HepG2 (cell line): ENCODE results near the gene BPIFB4. TPM values are rescaled to one million over a fixed set of nuclear protein-coding genes. Genes with fewer than 3 reads are reported as not detected.

Experiments used
- BRD4 ChIP-seq: sonication (generic); formaldehyde crosslinking; IDR thresholded peaks from 2 replicates; pipeline ENCODE4 v1.4.0; 2020; ENCODE audit warnings: missing genetic modification reagents
- ELF4 ChIP-seq: sonication (generic); formaldehyde crosslinking; IDR thresholded peaks from 2 replicates; pipeline ENCODE4 v1.5.0; 2020; ENCODE audit warnings: missing genetic modification reagents, mild to moderate bottlenecking, moderate library complexity, borderline replicate concordance
- SYNCRIP ChIP-seq: fragments of 200-400 bp; formaldehyde crosslinking; IDR thresholded peaks from 2 replicates; pipeline ENCODE4 v1.6.1; 2018; ENCODE audit warnings: mild to moderate bottlenecking, low read depth, low read length; ENCODE audit not compliant: insufficient read depth
- TBX3 ChIP-seq: fragments of 450-650 bp; IDR thresholded peaks from 2 replicates; pipeline ENCODE4 v1.6.1; 2017; ENCODE audit warnings: antibody characterized with exemption, mild to moderate bottlenecking, inconsistent platforms, borderline replicate concordance
- ZNF234 ChIP-seq: sonication (generic); formaldehyde crosslinking; conservative IDR thresholded peaks from 2 replicates; pipeline ENCODE4 v1.5.1; 2020; ENCODE audit warnings: mild to moderate bottlenecking, missing genetic modification reagents
- ZNF629 ChIP-seq: sonication (generic); formaldehyde crosslinking; conservative IDR thresholded peaks from 2 replicates; pipeline ENCODE4 v1.5.0; 2020; ENCODE audit warnings: missing genetic modification reagents
- ZNF660 ChIP-seq: sonication (generic); formaldehyde crosslinking; IDR thresholded peaks from 2 replicates; pipeline ENCODE4 v1.5.1; 2020; ENCODE audit warnings: mild to moderate bottlenecking, low read depth, missing genetic modification reagents, borderline replicate concordance
- polyA plus RNA-seq, 8 experiments: library from polyadenylated mRNA; depleted of rRNA in 3 of 8; stranded (reverse) in 7 of 8; unstranded in 1 of 8; fragments of >200 nt; fragmentation: Illumina TruSeq in 4 of 8; extraction: Trizol in 4 of 8; gene quantifications; 2 replicates each; pipeline versions ENCODE4 v1.2.1 to v1.2.3, GENCODE V29; 2011 to 2016; ENCODE audit warnings: low read depth in 4 of 8, missing spikeins in 1 of 8, mixed read lengths in 1 of 8; ENCODE audit not compliant: insufficient read depth in 1 of 8
- total RNA-seq, 5 experiments: library from RNA; depleted of rRNA; stranded (reverse); fragments of >200 nt; fragmentation: Illumina TruSeq; extraction: Trizol; gene quantifications; 2 replicates each; pipeline ENCODE4 v1.2.3, GENCODE V29; 2016; ENCODE audit warnings: low read depth in 1 of 5
- TF ChIP-seq, protein P1 (sequence below): IDR thresholded peaks from 2 replicates; pipeline ENCODE4 v1.6.1; 2016; ENCODE audit warnings: missing biosample characterization, missing genetic modification reagents, low read depth
- TF ChIP-seq, protein P2 (sequence below): sonication (generic); formaldehyde crosslinking; IDR thresholded peaks from 2 replicates; pipeline ENCODE4 v1.5.0; 2020; ENCODE audit warnings: mild to moderate bottlenecking, missing genetic modification reagents, moderate library complexity
- TF ChIP-seq, protein P3 (sequence below): sonication (generic); formaldehyde crosslinking; IDR thresholded peaks from 2 replicates; pipeline ENCODE4 v1.5.1; 2020; ENCODE audit warnings: mild to moderate bottlenecking, missing genetic modification reagents, moderate library complexity
- TF ChIP-seq, protein P4 (sequence below): sonication (generic); formaldehyde crosslinking; IDR thresholded peaks from 2 replicates; pipeline ENCODE4 v1.5.1; 2020; ENCODE audit warnings: missing genetic modification reagents, mild to moderate bottlenecking, borderline replicate concordance
- TF ChIP-seq, protein P5 (sequence below): sonication (generic); formaldehyde crosslinking; conservative IDR thresholded peaks from 2 replicates; pipeline ENCODE4 v1.8.1; 2023; ENCODE audit warnings: missing genetic modification reagents
- TF ChIP-seq, protein P6 (sequence below): sonication (generic); formaldehyde crosslinking; IDR thresholded peaks from 2 replicates; pipeline ENCODE4 v1.5.0; 2020; ENCODE audit warnings: mild to moderate bottlenecking, missing genetic modification reagents
- TF ChIP-seq, protein P7 (sequence below): sonication (generic); formaldehyde crosslinking; IDR thresholded peaks from 2 replicates; pipeline ENCODE4 v1.4.0; 2020; ENCODE audit warnings: mild to moderate bottlenecking, missing genetic modification reagents

Gene BPIFB4
- total and polyA plus RNA-seq, 2 of the 13 experiments (the other 11 are each of a cell fraction or from before 2014, with no cell fraction given) = 0.09 TPM; not detected in 1

DNA sequence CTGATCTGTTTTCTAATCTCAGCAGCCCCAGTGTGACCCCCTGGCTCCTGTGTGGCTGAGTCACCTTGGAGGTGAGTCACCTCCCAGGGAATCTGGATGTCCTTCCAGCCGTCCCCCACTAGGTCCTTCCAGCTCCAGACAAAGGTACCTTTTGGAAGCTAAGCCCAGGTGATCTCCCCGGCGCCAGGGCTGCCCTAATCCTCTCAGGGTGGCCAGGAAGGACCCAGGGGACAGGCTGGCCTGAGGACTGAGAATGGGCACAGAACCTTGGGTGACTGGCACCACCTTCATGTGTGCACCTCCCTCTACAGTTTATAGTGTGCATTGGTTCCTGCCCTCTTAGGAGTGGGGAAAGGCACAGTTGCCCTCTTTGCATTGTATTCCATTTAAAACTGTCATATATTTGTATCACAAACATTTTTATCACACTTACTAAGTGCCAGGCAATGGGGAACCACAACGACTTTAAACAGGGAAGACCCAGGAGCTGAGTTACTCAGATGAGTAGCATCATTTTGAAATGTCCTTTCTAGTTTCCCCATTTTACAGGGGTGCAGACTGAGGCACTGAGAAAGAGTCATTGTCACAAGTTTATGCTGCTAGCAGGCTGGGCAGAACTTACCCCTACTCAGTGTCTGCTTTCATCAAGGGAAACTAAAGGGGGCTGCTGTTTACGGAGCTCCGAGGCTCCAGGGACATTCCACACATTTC is 2.6 kb upstream of the BPIFB4 start (continued):
- TF ChIP-seq, protein P1, sequence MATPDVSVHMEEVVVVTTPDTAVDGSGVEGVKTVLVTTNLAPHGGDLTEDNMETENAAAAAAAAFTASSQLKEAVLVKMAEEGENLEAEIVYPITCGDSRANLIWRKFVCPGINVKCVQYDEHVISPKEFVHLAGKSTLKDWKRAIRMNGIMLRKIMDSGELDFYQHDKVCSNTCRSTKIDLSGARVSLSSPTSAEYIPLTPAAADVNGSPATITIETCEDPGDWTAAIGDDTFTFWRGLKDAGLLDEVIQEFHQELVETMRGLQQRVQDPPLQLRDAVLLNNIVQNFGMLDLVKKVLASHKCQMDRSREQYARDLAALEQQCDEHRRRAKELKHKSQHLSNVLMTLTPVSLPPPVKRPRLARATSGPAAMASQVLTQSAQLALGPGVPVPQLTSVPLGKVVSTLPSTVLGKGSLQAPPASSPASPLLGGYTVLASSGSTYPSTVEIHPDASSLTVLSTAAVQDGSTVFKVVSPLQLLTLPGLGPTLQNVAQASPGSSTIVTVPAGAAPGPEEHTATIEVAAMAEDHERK (CRISPR knock-in tag) = no peak
- TF ChIP-seq, protein P2, sequence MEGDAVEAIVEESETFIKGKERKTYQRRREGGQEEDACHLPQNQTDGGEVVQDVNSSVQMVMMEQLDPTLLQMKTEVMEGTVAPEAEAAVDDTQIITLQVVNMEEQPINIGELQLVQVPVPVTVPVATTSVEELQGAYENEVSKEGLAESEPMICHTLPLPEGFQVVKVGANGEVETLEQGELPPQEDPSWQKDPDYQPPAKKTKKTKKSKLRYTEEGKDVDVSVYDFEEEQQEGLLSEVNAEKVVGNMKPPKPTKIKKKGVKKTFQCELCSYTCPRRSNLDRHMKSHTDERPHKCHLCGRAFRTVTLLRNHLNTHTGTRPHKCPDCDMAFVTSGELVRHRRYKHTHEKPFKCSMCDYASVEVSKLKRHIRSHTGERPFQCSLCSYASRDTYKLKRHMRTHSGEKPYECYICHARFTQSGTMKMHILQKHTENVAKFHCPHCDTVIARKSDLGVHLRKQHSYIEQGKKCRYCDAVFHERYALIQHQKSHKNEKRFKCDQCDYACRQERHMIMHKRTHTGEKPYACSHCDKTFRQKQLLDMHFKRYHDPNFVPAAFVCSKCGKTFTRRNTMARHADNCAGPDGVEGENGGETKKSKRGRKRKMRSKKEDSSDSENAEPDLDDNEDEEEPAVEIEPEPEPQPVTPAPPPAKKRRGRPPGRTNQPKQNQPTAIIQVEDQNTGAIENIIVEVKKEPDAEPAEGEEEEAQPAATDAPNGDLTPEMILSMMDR (CRISPR knock-in tag) = peak; percentile 80
- TF ChIP-seq, protein P3, sequence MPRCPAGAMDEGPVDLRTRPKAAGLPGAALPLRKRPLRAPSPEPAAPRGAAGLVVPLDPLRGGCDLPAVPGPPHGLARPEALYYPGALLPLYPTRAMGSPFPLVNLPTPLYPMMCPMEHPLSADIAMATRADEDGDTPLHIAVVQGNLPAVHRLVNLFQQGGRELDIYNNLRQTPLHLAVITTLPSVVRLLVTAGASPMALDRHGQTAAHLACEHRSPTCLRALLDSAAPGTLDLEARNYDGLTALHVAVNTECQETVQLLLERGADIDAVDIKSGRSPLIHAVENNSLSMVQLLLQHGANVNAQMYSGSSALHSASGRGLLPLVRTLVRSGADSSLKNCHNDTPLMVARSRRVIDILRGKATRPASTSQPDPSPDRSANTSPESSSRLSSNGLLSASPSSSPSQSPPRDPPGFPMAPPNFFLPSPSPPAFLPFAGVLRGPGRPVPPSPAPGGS (CRISPR knock-in tag) = no peak
- TF ChIP-seq, protein P4, sequence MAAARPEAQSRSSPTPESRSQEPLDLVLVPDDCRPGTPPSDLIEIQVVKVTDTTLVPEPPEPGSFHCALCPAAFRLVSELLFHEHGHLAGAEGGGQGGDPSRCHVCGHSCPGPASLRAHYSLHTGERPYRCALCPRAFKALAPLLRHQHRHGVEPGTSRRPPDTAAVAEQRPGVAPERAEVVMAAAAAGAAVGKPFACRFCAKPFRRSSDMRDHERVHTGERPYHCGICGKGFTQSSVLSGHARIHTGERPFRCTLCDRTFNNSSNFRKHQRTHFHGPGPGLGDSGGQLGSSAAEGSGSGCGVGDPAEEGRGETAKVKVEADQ = no peak
- TF ChIP-seq BRD4 (CRISPR knock-in tag) (no peak), ZNF629 (peak; percentile 81), SYNCRIP (no peak), ELF4 (CRISPR knock-in tag) (no peak), TBX3 (no peak), ZNF660 (CRISPR knock-in tag) (no peak), ZNF234 (CRISPR knock-in tag) (no peak)
- TF ChIP-seq, protein P5, sequence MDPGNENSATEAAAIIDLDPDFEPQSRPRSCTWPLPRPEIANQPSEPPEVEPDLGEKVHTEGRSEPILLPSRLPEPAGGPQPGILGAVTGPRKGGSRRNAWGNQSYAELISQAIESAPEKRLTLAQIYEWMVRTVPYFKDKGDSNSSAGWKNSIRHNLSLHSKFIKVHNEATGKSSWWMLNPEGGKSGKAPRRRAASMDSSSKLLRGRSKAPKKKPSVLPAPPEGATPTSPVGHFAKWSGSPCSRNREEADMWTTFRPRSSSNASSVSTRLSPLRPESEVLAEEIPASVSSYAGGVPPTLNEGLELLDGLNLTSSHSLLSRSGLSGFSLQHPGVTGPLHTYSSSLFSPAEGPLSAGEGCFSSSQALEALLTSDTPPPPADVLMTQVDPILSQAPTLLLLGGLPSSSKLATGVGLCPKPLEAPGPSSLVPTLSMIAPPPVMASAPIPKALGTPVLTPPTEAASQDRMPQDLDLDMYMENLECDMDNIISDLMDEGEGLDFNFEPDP (CRISPR knock-in tag) = no peak
- TF ChIP-seq, protein P6, sequence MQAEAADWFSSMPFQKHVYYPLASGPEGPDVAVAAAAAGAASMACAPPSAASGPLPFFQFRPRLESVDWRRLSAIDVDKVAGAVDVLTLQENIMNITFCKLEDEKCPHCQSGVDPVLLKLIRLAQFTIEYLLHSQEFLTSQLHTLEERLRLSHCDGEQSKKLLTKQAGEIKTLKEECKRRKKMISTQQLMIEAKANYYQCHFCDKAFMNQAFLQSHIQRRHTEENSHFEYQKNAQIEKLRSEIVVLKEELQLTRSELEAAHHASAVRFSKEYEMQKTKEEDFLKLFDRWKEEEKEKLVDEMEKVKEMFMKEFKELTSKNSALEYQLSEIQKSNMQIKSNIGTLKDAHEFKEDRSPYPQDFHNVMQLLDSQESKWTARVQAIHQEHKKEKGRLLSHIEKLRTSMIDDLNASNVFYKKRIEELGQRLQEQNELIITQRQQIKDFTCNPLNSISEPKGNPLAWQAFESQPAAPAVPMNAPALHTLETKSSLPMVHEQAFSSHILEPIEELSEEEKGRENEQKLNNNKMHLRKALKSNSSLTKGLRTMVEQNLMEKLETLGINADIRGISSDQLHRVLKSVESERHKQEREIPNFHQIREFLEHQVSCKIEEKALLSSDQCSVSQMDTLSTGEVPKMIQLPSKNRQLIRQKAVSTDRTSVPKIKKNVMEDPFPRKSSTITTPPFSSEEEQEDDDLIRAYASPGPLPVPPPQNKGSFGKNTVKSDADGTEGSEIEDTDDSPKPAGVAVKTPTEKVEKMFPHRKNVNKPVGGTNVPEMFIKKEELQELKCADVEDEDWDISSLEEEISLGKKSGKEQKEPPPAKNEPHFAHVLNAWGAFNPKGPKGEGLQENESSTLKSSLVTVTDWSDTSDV = no peak
- TF ChIP-seq, protein P7, sequence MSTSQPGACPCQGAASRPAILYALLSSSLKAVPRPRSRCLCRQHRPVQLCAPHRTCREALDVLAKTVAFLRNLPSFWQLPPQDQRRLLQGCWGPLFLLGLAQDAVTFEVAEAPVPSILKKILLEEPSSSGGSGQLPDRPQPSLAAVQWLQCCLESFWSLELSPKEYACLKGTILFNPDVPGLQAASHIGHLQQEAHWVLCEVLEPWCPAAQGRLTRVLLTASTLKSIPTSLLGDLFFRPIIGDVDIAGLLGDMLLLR = no peak
